K562 (cell line): Measurements from ENCODE around the gene HMBS. TPM values are rescaled to one million over a fixed set of nuclear protein-coding genes. Genes with fewer than 3 reads are reported as not detected.

ENCODE experiments used
- ATAC-seq: fragments of 200-7000 bp; cut with Tn5 transposase; 3 replicates; pipeline ENCODE4 v1.9.1; 2020; ENCODE audit warnings: moderate library complexity
- BruUV-seq: library from RNA; stranded (reverse); fragments of 400-500 nt; replicated peaks from 2 replicates; lab custom pipeline; 2021; lab: Mats Ljungman, UMichigan
- CTCF ChIA-PET: fragments of 300-600 bp; formaldehyde crosslinking; extraction: SDS; loops from one replicate; lab custom pipeline; 2021; ENCODE audit warnings: low intra/inter-chr PET ratio; lab: Yijun Ruan, JAX
- POLR2A ChIA-PET: fragments of 300-600, 350-650 bp; sonication (Branson Sonifier 250); formaldehyde crosslinking; extraction: SDS; loops from one replicate; lab custom pipeline; 2021; ENCODE audit warnings: antibody characterized with exemption, inconsistent platforms; lab: Yijun Ruan, JAX
- DNase-seq, 4 experiments: peaks; one replicate each; pipeline versions ENCODE4 v3.0.0 to v3.0.0-alpha.2; 2011 to 2018; ENCODE audit warnings: low spot score in 3 of 4, mixed read lengths in 3 of 4; ENCODE audit errors: extremely low read depth in 1 of 4
- FAIRE-seq: peaks from 2 replicates; lab custom pipeline; 2011; peaks lifted over from hg19 to GRCh38; lab: Jason Lieb, UNC
- H2AFZ ChIP-seq: 2 replicates; pipeline ENCODE4 v1.6.0; 2011; ENCODE audit warnings: low read depth, low read length, control low read depth, inconsistent platforms
- H3K27ac ChIP-seq: fragments of 200-600 bp; 3 replicates; pipeline ENCODE4 v1.8.0; 2011; ENCODE audit warnings: low read depth, mild to moderate bottlenecking, control low read depth, inconsistent platforms, low read length, moderate library complexity, mixed read lengths; ENCODE audit errors: extremely low read depth
- H3K27me3 ChIP-seq, 2 experiments: fragments of 300-600 bp in 1 of 2; 2 replicates in 1 of 2; 3 replicates in 1 of 2; pipeline versions ENCODE4 v1.6.0 to v1.8.0; 2011; ENCODE audit warnings: inconsistent platforms in 2 of 2, low read length in 2 of 2, mild to moderate bottlenecking in 1 of 2, mixed read lengths in 1 of 2, moderate library complexity in 1 of 2; ENCODE audit not compliant: control insufficient read depth in 2 of 2, insufficient read depth in 2 of 2
- H3K36me3 ChIP-seq: fragments of 300-600 bp; 3 replicates; pipeline ENCODE4 v1.8.0; 2011; ENCODE audit warnings: mild to moderate bottlenecking, low read length, inconsistent platforms; ENCODE audit not compliant: control insufficient read depth, insufficient read depth
- H3K4me1 ChIP-seq, 2 experiments: fragments of 200-600 bp in 1 of 2; replicated peaks in 1 of 2; 2 replicates in 1 of 2; 3 replicates in 1 of 2; pipeline versions ENCODE4 v1.5.1 to v1.8.0; 2011; ENCODE audit warnings: inconsistent platforms in 2 of 2, low read length in 2 of 2, mild to moderate bottlenecking in 1 of 2, mixed read lengths in 1 of 2, moderate library complexity in 1 of 2; ENCODE audit not compliant: control insufficient read depth in 2 of 2, insufficient read depth in 2 of 2
- H3K4me2 ChIP-seq: 2 replicates; pipeline ENCODE4 v1.6.1; 2011; ENCODE audit warnings: low read length, control low read depth, inconsistent platforms, mixed read lengths; ENCODE audit not compliant: insufficient read depth
- H3K4me3 ChIP-seq: fragments of 200-600 bp; sonication (generic), shearing (Covaris generic); 2 replicates; pipeline ENCODE4 v1.5.1; 2016; ENCODE audit warnings: control low read depth, inconsistent platforms
- H3K79me2 ChIP-seq: fragments of 200-600 bp; 3 replicates; pipeline ENCODE4 v1.8.0; 2011; ENCODE audit warnings: low read length, inconsistent platforms; ENCODE audit not compliant: control insufficient read depth, insufficient read depth
- H3K9ac ChIP-seq, 2 experiments: 2 replicates each; pipeline versions ENCODE4 v1.6.0 to v1.6.1; 2011; ENCODE audit warnings: low read depth in 2 of 2, low read length in 2 of 2, control low read depth in 1 of 2, inconsistent platforms in 1 of 2, mild to moderate bottlenecking in 1 of 2, mixed read lengths in 1 of 2; ENCODE audit not compliant: insufficient read depth in 1 of 2
- H3K9me1 ChIP-seq: one replicate; pipeline ENCODE4 v1.6.0; 2011; ENCODE audit warnings: inconsistent platforms, mild to moderate bottlenecking, low read length, moderate library complexity; ENCODE audit not compliant: control insufficient read depth, insufficient read depth
- H3K9me3 ChIP-seq: replicated peaks from 2 replicates; pipeline ENCODE4 v1.5.1; 2011; ENCODE audit warnings: low read depth, low read length, inconsistent platforms; ENCODE audit not compliant: control insufficient read depth, insufficient read depth
- H4K20me1 ChIP-seq: replicated peaks from 2 replicates; pipeline ENCODE4 v1.6.1; 2011; ENCODE audit warnings: low read length, inconsistent platforms, mixed read lengths; ENCODE audit not compliant: control insufficient read depth, insufficient read depth
- EP400 ChIP-seq: fragments of 450-650 bp; IDR thresholded peaks from 2 replicates; pipeline ENCODE4 v1.6.1; 2017; ENCODE audit warnings: antibody characterized with exemption, mild to moderate bottlenecking, moderate library complexity
- PATZ1 ChIP-seq: fragments of 250-450 bp; sonication (Bioruptor Pico); IDR thresholded peaks from 2 replicates; pipeline ENCODE4 v1.5.0; 2020; ENCODE audit warnings: mild to moderate bottlenecking, borderline replicate concordance
- POLR2A ChIP-seq: fragments of 450-650 bp; conservative IDR thresholded peaks from 2 replicates; pipeline ENCODE4 v1.6.1; 2016
- RBBP5 ChIP-seq: fragments of 200-600 bp; sonication (generic); IDR thresholded peaks from 2 replicates; pipeline ENCODE4 v1.6.1; 2012; ENCODE audit warnings: borderline replicate concordance, mild to moderate bottlenecking, low read length, control low read depth, inconsistent platforms; ENCODE audit not compliant: insufficient read depth, poor library complexity, severe bottlenecking
- TARDBP ChIP-seq: fragments of 450-650 bp; IDR thresholded peaks from 2 replicates; pipeline ENCODE4 v1.6.1; 2016
- ZBTB11 ChIP-seq, 3 experiments: fragments of 200-800 bp in 1 of 3; fragments of 250-450 bp in 1 of 3; fragments of 450-650 bp in 1 of 3; sonication (Bioruptor Pico) in 1 of 3; sonication (Bioruptor generic) in 1 of 3; formaldehyde crosslinking in 1 of 3; IDR thresholded peaks; 2 replicates each; pipeline versions ENCODE4 v1.6.1 to v1.8.0; 2016 to 2022; ENCODE audit warnings: mild to moderate bottlenecking in 2 of 3, missing genetic modification characterization in 2 of 3, missing compliant biosample characterization in 1 of 3, moderate library complexity in 1 of 3
- ZBTB2 ChIP-seq: fragments of 450-650 bp; IDR thresholded peaks from 2 replicates; pipeline ENCODE4 v1.6.1; 2016; ENCODE audit warnings: antibody characterized with exemption
- ZNF146 ChIP-seq: IDR thresholded peaks from one replicate; pipeline ENCODE4 v1.6.1; 2018; ENCODE audit warnings: missing compliant biosample characterization; ENCODE audit not compliant: unreplicated experiment
- ZNF41 ChIP-seq: fragments of 250-450 bp; sonication (Bioruptor Pico); conservative IDR thresholded peaks from 2 replicates; pipeline ENCODE4 v1.4.0; 2020; ENCODE audit warnings: mild to moderate bottlenecking
- ZNF740 ChIP-seq, 3 experiments: fragments of 200-800 bp in 1 of 3; sonication (Bioruptor generic) in 1 of 3; sonication (generic) in 1 of 3; formaldehyde crosslinking in 1 of 3; IDR thresholded peaks; 2 replicates each; pipeline versions ENCODE4 v1.6.1 to v1.8.0; 2016 to 2022; ENCODE audit warnings: mild to moderate bottlenecking in 2 of 3, missing compliant biosample characterization in 2 of 3, missing genetic modification characterization in 2 of 3, missing genetic modification reagents in 1 of 3
- WGBS: fragments of 100-300 bp; shearing (Covaris generic); methylation state at CpG from one replicate; pipeline ENCODE4 v1.1.6; 2016; ENCODE audit warnings: low coverage, mixed read lengths; ENCODE audit not compliant: insufficient coverage; ENCODE audit errors: missing lambda C conversion rate; 5-methylcytosine and 5-hydroxymethylcytosine counted together
- in situ Hi-C: fragments of 300-500 bp; cut with MboI; formaldehyde crosslinking; loops from 4 replicates; pipeline ENCODE4 v1.15.0; 2018; ENCODE audit warnings: inconsistent platforms, mixed read lengths
- intact Hi-C: fragments of 100-400 bp; cut with micrococcal nuclease; formaldehyde crosslinking; loops from 2 replicates; pipeline ENCODE4 v1.14.2; 2022
- polyA plus RNA-seq, 8 experiments: library from polyadenylated mRNA; depleted of rRNA in 4 of 8; stranded (reverse) in 5 of 8; unstranded in 3 of 8; fragments of >200 nt; fragmentation: Nextera tagmentation in 2 of 8; fragmentation: Illumina TruSeq in 1 of 8; extraction: Ambion mirVana in 2 of 8; extraction: Trizol in 1 of 8; gene quantifications; 2 replicates each; pipeline versions ENCODE4 v1.2.1 to v1.2.3, GENCODE V29; 2011 to 2014; ENCODE audit warnings: inconsistent platforms in 1 of 8, missing spikeins in 1 of 8
- total RNA-seq, 7 experiments: library from RNA; depleted of rRNA in 6 of 7; stranded (reverse); fragments of >200 nt in 6 of 7; fragmentation: Illumina TruSeq in 2 of 7; extraction: Trizol in 2 of 7; gene quantifications; 2 replicates each; pipeline versions ENCODE4 v1.2.1 to v1.2.3, GENCODE V29; 2011 to 2021; ENCODE audit warnings: low replicate concordance in 1 of 7

Gene HMBS
- total and polyA plus RNA-seq, 9 of the 15 experiments (the other 6 are each of a cell fraction or from before 2014, with no cell fraction given): 56.9 to 385 (median 286) TPM

GRCh38 chr11:119114351-119114750 is 29.7 kb downstream of the HMBS start (continued):
- no peak for TF ChIP-seq RBBP5
- no peak for TF ChIP-seq PATZ1
- TF ChIP-seq ZBTB2: no peak
- TF ChIP-seq, all 486 proteins: peak for 0

GRCh38 chr11:119115484-119116234 is 31.0 kb downstream of the HMBS start:
- ChIA-PET CTCF (no interaction called here), POLR2A (interaction anchor here (0.6 to 1.3 kb wide), 5 partner anchors 9 to 147 kb away, joined by 3 to 4 read pairs (median 3); partner anchors contain the start of gene C2CD2L)
- Histone ChIP-seq H3K9me1 (no peaks in the 10 kb centered on the region), H3K4me1 (peaks cover 9 to 13% of the 10 kb centered on the region in 2 experiments), H3K9me3 (no peaks in the 10 kb centered on the region), H3K4me3 (no peak overlapping the region), H2AFZ (peak overlapping the region; percentile 69; the same call in 1 of the 2 replicates), H3K36me3 (peaks cover 78% of the 10 kb centered on the region), H3K4me2 (peak overlapping the region; percentile 50), H3K27ac (peak overlapping the region; percentile 73), H3K27me3 (no peaks in the 10 kb centered on the region), H3K9ac (peak overlapping the region; percentile 54 to 80), H3K79me2 (peaks cover 2% of the 10 kb centered on the region; the same call in 2 of the 3 replicates), H4K20me1 (peaks cover 4% of the 10 kb centered on the region; the same call in 1 of the 2 replicates)
- DNase-seq (peak in 2 of 4 experiments; percentile 63 to 75), ATAC-seq (peak; percentile 80), FAIRE-seq (peak; percentile 59)
- 49% methylated on average over 18 of the region's 24 CpGs for whole genome bisulfite sequencing
- in situ Hi-C loops: no loop called here
- no TSS peak for BruUV-seq
- intact Hi-C loops: no loop called here
- no peak for TF ChIP-seq ZNF41
- TF ChIP-seq ZBTB11 (CRISPR knock-in tag; IDR thresholded peaks at IDR 0.05): no peak
- TF ChIP-seq TARDBP: no peak
- no peak for TF ChIP-seq ZNF146 (CRISPR knock-in tag)
- TF ChIP-seq ZNF740 (CRISPR knock-in tag; IDR thresholded peaks at IDR 0.05): no peak
- no peak for TF ChIP-seq ZNF740 (tag; IDR thresholded peaks at IDR 0.05)
- 0 out of 2 replicates have a peak, but pooled peaks have one; percentile 23 for TF ChIP-seq POLR2A
- peak; percentile 30; the same call in 1 of the 2 replicates for TF ChIP-seq EP400
